ENCODE data around the gene HSPBP1. TPM values are rescaled to one million over a fixed set of nuclear protein-coding genes. Genes with fewer than 3 reads are reported as not detected.

HSPBP1 gene
- total RNA-seq, 1 experiment from 2014 or later = 83.4 TPM

DNA sequence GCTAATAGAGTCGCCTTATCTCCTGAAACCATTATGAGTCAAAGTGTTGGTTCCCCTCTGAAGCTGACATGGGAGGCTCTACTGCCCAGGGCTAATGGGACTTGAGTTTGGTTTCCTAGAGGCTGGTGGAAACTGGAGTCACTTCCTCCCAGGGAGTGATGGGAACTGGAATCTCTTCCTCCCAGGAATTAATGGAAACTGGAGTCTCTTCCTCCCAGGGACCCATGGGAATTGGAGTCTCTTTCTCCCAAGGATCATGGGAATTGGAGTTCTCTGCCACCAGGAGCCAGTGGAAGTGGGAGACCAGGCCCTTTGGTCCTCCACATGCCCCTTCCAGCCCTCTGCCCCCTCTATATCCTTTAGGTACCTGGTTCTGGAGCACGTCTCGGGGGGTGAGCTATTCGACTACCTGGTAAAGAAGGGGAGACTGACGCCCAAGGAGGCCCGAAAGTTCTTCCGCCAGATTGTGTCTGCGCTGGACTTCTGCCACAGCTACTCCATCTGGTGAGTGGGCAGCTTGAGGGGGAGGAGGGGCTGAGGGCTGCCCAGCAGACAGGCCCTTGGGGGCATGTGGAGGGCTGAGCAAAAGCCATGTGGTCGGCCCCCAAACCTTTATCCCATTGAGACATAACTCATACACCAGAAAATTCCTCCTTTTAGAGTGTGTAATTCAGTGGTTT lies 9.3 kb upstream of the HSPBP1 start:
- H3K36me3 ChIP-seq (ENCODE audit: insufficient read depth, low read length, poor library complexity, severe bottlenecking) = peaks cover 40% of the 10 kb centered on the region
- POLR2A ChIA-PET (ENCODE audit: low non-redundant PET) = no interaction called here
- H3K4me1 ChIP-seq (ENCODE audit: insufficient read depth, low read length, poor library complexity, severe bottlenecking) = no peaks in the 10 kb centered on the region
- no peak overlapping the region for H3K27ac ChIP-seq (ENCODE audit: low read depth, low read length, poor library complexity, severe bottlenecking)
- intact Hi-C loops (cut with micrococcal nuclease; ENCODE audit: unreplicated experiment) = no loop called here
- H3K27me3 ChIP-seq (replicated peaks; ENCODE audit: insufficient read depth, low read depth, low read length, poor library complexity) = no peaks in the 10 kb centered on the region
- H3K9me3 ChIP-seq (ENCODE audit: low read depth, low read length, poor library complexity, severe bottlenecking) = no peaks in the 10 kb centered on the region
- TF ChIP-seq, protein P1, sequence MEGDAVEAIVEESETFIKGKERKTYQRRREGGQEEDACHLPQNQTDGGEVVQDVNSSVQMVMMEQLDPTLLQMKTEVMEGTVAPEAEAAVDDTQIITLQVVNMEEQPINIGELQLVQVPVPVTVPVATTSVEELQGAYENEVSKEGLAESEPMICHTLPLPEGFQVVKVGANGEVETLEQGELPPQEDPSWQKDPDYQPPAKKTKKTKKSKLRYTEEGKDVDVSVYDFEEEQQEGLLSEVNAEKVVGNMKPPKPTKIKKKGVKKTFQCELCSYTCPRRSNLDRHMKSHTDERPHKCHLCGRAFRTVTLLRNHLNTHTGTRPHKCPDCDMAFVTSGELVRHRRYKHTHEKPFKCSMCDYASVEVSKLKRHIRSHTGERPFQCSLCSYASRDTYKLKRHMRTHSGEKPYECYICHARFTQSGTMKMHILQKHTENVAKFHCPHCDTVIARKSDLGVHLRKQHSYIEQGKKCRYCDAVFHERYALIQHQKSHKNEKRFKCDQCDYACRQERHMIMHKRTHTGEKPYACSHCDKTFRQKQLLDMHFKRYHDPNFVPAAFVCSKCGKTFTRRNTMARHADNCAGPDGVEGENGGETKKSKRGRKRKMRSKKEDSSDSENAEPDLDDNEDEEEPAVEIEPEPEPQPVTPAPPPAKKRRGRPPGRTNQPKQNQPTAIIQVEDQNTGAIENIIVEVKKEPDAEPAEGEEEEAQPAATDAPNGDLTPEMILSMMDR (conservative IDR thresholded peaks at IDR 0.05; ENCODE audit: low read depth, low read length) = no peak
- no peak for TF ChIP-seq EZH2 (IDR thresholded peaks at IDR 0.05; ENCODE audit: borderline replicate concordance, low read depth, low read length, poor library complexity, severe bottlenecking)
- CTCF ChIA-PET = interaction anchor here (0.6 kb wide), 1 partner anchor 133 kb away, joined by 10 read pairs; no protein-coding TSS in a partner anchor
- H3K4me3 ChIP-seq (ENCODE audit: low read depth, low read length, poor library complexity, severe bottlenecking) = no peak overlapping the region
- no TSS peak for BruUV-seq (replicated peaks)
- DNase-seq (ENCODE audit: low spot score) = peak; percentile 48

DNA sequence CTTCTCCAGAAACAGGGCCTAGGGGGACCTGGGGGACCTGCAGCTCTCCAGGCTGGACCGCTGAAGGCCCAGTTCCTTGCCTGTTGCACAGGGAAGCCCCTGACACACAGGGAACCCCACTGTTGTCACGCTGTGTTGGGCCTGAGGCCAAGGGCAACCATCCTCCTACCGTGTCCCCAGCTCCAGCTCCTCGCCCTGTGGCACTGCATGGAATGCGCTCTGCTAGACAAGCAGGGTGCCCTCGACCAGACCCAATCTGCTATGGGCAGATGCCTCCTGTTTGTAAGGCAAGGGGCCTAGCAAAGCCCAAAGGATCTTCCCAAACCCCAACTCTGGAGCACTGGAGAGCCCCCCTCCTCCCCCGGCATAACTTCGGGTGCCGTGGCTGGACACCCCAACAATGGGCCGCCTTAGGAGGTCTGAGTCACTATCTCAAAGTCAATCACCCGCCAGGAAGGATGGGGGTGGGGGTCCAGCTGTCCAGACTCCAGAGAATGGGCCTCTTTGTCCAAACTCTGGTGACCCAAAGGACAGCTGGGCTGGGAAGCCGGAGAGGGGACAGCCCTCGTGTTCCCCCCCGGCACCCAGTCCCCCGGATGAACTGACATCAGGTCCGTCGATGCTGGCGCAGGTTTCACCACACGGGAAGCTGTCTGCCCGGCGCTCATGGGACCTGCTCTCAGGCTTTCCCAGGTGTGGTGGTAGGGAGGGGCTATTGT lies 7.6 kb upstream of the HSPBP1 start:
- H3K4me1 ChIP-seq (ENCODE audit: insufficient read depth, low read length, poor library complexity, severe bottlenecking) = no peaks in the 10 kb centered on the region
- BruUV-seq (replicated peaks) = no TSS peak
- no peak overlapping the region for H3K4me3 ChIP-seq (ENCODE audit: low read depth, low read length, poor library complexity, severe bottlenecking)
- H3K9me3 ChIP-seq (ENCODE audit: low read depth, low read length, poor library complexity, severe bottlenecking) = no peaks in the 10 kb centered on the region
- no peak for DNase-seq (ENCODE audit: low spot score)
- TF ChIP-seq, protein P1 (conservative IDR thresholded peaks at IDR 0.05; ENCODE audit: low read depth, low read length) = no peak
- TF ChIP-seq EZH2 (IDR thresholded peaks at IDR 0.05; ENCODE audit: borderline replicate concordance, low read depth, low read length, poor library complexity, severe bottlenecking) = no peak
- no peaks in the 10 kb centered on the region for H3K27me3 ChIP-seq (replicated peaks; ENCODE audit: insufficient read depth, low read depth, low read length, poor library complexity)
- intact Hi-C loops (cut with micrococcal nuclease; ENCODE audit: unreplicated experiment) = no loop called here
- CTCF ChIA-PET = interaction anchor here (0.6 kb wide), 1 partner anchor 137 kb away, joined by 4 read pairs; no protein-coding TSS in a partner anchor
- H3K36me3 ChIP-seq (ENCODE audit: insufficient read depth, low read length, poor library complexity, severe bottlenecking) = peaks cover 34% of the 10 kb centered on the region
- POLR2A ChIA-PET (ENCODE audit: low non-redundant PET) = interaction anchor here (0.6 kb wide), 1 partner anchor 13 kb away, joined by 4 read pairs; no protein-coding TSS in a partner anchor
- no peak overlapping the region for H3K27ac ChIP-seq (ENCODE audit: low read depth, low read length, poor library complexity, severe bottlenecking)

DNA sequence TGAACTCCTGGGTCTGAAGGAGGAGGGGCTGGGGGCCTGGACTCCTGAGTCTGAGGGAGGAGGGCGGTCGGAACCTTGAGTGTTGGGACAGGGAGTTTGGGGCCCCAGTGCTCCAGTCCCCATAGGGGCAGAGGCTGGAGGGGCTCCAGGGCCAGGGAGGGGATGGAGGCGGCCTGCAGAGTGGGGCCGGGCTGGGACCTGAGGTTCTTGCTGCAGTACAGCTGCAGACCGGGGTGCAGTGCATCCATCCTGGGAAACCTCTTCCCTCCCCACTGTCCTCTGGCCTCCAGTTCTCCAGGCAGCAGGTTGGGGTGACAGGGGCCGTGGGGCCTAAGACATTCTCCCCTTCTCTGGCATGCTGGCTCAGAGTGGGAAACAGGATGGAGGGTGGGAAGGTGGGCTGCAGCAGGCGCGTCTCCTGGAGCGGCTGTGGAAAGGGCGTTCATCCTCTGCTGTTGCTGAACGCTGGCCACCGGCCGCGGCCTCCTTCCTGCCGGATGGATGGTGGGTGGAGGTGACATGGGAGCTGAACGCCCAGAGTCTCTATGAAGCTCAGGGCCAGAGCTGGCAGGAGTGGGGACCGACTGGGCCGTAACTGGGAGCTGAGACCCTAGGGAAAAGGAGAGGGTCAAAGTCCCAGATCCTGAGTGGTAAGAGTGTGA lies 5.5 kb upstream of the HSPBP1 start:
- POLR2A ChIA-PET (ENCODE audit: low non-redundant PET) = no interaction called here
- CTCF ChIA-PET = no interaction called here
- intact Hi-C loops (cut with micrococcal nuclease; ENCODE audit: unreplicated experiment) = no loop called here
- H3K9me3 ChIP-seq (ENCODE audit: low read depth, low read length, poor library complexity, severe bottlenecking) = no peaks in the 10 kb centered on the region
- no peak for DNase-seq (ENCODE audit: low spot score)
- peak overlapping the region; percentile 66 for H3K4me3 ChIP-seq (ENCODE audit: low read depth, low read length, poor library complexity, severe bottlenecking)
- peaks cover 11% of the 10 kb centered on the region for H3K4me1 ChIP-seq (ENCODE audit: insufficient read depth, low read length, poor library complexity, severe bottlenecking)
- H3K27ac ChIP-seq (ENCODE audit: low read depth, low read length, poor library complexity, severe bottlenecking) = peak overlapping the region; percentile 76
- TF ChIP-seq, protein P1 (conservative IDR thresholded peaks at IDR 0.05; ENCODE audit: low read depth, low read length) = no peak
- no peak for TF ChIP-seq EZH2 (IDR thresholded peaks at IDR 0.05; ENCODE audit: borderline replicate concordance, low read depth, low read length, poor library complexity, severe bottlenecking)
- peaks cover 22% of the 10 kb centered on the region for H3K36me3 ChIP-seq (ENCODE audit: insufficient read depth, low read length, poor library complexity, severe bottlenecking)
- H3K27me3 ChIP-seq (replicated peaks; ENCODE audit: insufficient read depth, low read depth, low read length, poor library complexity) = no peaks in the 10 kb centered on the region
- no TSS peak for BruUV-seq (replicated peaks)

All from A673 (cell line).